Esophagus (tissue), 2 donors: ENCODE results near the gene OOSP3. TPM values are rescaled to one million over a fixed set of nuclear protein-coding genes. Genes with fewer than 3 reads are reported as not detected.

Experiments
- H3K27ac ChIP-seq, 2 donors: one replicate each; pipeline ENCODE4 v1.5.1; 2013; ENCODE audit warnings: low read depth in 2 of 2, mild to moderate bottlenecking in 2 of 2, inconsistent platforms in 1 of 2, low read length in 1 of 2, moderate library complexity in 1 of 2
- H3K27me3 ChIP-seq, 2 donors: one replicate each; pipeline ENCODE4 v1.6.1; 2013; ENCODE audit warnings: low read length in 2 of 2, control low read depth in 1 of 2, mild to moderate bottlenecking in 1 of 2; ENCODE audit not compliant: insufficient read depth in 2 of 2, control insufficient read depth in 1 of 2
- H3K36me3 ChIP-seq, 2 donors: one replicate each; pipeline ENCODE4 v1.6.1; 2013; ENCODE audit warnings: low read length in 1 of 2; ENCODE audit not compliant: control insufficient read depth in 2 of 2, insufficient read depth in 2 of 2
- H3K4me1 ChIP-seq, 2 donors: one replicate each; pipeline ENCODE4 v1.6.1; 2013; ENCODE audit warnings: low read length in 1 of 2; ENCODE audit not compliant: control insufficient read depth in 2 of 2, insufficient read depth in 2 of 2
- H3K4me3 ChIP-seq, 2 donors: one replicate each; pipeline ENCODE4 v1.5.1; 2013; ENCODE audit warnings: low read length in 2 of 2, mild to moderate bottlenecking in 2 of 2, low read depth in 1 of 2, moderate library complexity in 1 of 2
- H3K9me3 ChIP-seq, 2 donors: one replicate each; pipeline ENCODE4 v1.6.1; 2013; ENCODE audit warnings: mild to moderate bottlenecking in 2 of 2, low read depth in 1 of 2, low read length in 1 of 2, moderate library complexity in 1 of 2; ENCODE audit not compliant: control insufficient read depth in 2 of 2, insufficient read depth in 1 of 2
- WGBS, 2 donors: extraction: QIAGEN DNeasy Blood & Tissue Kit; methylation state at CpG; one replicate each; pipeline ENCODE4 v1.1.7; 2013; 5-methylcytosine and 5-hydroxymethylcytosine counted together
- polyA plus RNA-seq, 2 donors: library from polyadenylated mRNA; stranded (reverse); fragments of 200-250 nt; gene quantifications; one replicate each; pipeline ENCODE4 v1.2.3, GENCODE V29; 2013
- donor health status: healthy with polysubstance abuse.
- donor health status: Bipolar disorder and iron deficiency.

The OOSP3 gene
- polyA plus RNA-seq, 2 donors = not detected

DNA sequence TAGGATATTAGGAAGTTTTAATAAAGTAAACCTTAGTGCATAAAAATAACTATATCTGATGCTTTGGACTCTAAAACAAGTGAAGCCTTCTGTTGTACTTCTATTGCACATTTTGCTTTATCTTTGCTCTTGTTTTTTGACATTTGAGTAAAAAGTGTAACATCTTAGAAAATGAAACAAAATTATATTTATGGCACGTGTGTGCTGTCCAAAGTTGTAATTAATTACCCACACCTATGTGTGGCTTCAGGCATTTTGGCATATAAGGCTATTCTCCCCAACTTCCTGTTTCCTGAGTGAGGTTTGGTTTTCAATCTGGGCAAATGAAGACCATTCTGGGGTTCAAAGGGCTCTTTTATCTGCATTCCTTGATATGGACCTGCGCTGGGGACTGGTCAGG, 59.5 kb downstream of the OOSP3 start, which contains the start of gene OOSP1:
OOSP1 (plus strand) TSS at position 301 of the 400 bp plus-strand sequence; CDS start at position 324, 23 bp downstream.
- H3K27ac ChIP-seq = no peak within 1 kb of the TSS
- H3K36me3 ChIP-seq = no peaks in the 10 kb centered on the region
- H3K4me1 ChIP-seq = no peaks in the 10 kb centered on the region
- H3K27me3 ChIP-seq = no peaks in the 10 kb centered on the region
- H3K4me3 ChIP-seq = no peak within 1 kb of the TSS
- H3K9me3 ChIP-seq = no peaks in the 10 kb centered on the region
- 53 to 57% methylated on average over 2 of the region's 2 CpGs for WGBS, 2 donors

DNA sequence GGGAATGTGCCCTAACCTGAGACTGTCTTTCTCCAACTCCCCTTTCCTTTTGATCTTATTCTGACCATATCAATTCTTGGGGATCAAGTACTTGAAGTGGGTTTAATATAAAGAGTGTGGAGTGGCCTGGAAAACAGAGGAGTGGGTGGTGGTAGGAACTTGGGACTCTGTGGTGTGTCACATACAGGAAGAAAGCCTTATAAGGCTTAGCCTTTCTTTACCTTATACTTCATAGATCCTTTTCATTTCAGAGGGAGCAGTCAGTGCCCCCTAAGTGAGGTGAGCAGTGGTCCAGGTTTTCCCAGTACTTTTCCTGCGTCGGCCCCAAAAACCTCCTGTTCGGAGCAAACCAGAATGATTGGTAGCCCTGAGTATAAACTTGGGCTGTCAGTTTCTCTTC, 60.1 kb downstream of the OOSP3 start:
- 95 to 98% methylated on average over 3 of the region's 3 CpGs for WGBS, 2 donors
- no peaks in the 10 kb centered on the region for H3K27me3 ChIP-seq

DNA sequence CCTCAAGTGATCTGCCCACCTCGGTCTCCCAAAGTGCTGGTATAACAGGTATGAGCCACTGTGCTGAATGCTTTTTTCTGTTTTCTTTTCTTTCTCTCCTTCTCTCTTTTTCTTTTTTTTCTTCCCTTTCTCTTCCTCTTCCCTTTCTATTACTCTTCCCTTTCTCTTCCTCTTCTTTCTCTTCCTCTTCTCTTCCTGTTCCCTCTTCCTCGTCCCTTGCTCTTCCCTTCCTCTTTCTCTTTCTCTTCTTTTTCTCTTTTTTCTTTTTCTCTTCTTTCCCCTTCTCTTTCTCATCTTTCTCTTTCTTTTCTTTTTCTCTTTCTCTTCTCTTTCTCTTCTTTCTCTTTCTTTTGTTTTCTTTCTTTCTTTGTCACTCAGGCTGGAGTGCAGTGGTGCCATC, 60.9 kb downstream of the OOSP3 start:
- Histone ChIP-seq H3K9me3 (no peaks in the 10 kb centered on the region), H3K4me1 (no peaks in the 10 kb centered on the region), H3K27me3 (no peaks in the 10 kb centered on the region), H3K27ac (no peak overlapping the region), H3K36me3 (no peaks in the 10 kb centered on the region), H3K4me3 (no peak overlapping the region)
- WGBS, 2 donors = 78 to 85% methylated on average over 2 of the region's 2 CpGs

More for the DNA sequence above, 60.1 kb downstream of the OOSP3 start:
- Histone ChIP-seq H3K4me1 (no peaks in the 10 kb centered on the region), H3K27ac (no peak overlapping the region), H3K4me3 (no peak overlapping the region), H3K36me3 (no peaks in the 10 kb centered on the region), H3K9me3 (no peaks in the 10 kb centered on the region)

DNA sequence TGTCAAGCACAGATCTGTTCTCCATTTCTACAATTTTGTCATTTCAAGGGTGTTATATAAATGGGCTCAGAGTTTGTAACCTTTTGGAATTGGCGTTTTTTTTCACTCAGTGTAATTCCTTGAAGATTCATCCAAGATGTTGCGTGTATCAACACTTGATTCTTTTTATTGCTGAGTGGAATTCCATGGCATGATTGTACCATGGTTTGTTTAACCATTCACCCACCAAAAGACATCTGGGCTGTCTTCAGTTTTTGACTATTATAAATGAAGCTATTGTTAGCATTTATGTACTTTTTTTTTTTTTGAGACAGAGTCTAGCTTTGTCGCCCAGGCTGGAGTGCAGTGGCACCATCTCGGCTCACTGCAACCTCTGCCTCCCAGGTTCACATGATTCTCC, 62.5 kb downstream of the OOSP3 start:
- no peaks in the 10 kb centered on the region for H3K36me3 ChIP-seq
- 83% methylated on average over 4 of the region's 4 CpGs for WGBS, 2 donors
- H3K4me1 ChIP-seq = no peaks in the 10 kb centered on the region
- no peaks in the 10 kb centered on the region for H3K9me3 ChIP-seq
- H3K27me3 ChIP-seq = no peaks in the 10 kb centered on the region
- no peak overlapping the region for H3K4me3 ChIP-seq
- no peak overlapping the region for H3K27ac ChIP-seq

DNA sequence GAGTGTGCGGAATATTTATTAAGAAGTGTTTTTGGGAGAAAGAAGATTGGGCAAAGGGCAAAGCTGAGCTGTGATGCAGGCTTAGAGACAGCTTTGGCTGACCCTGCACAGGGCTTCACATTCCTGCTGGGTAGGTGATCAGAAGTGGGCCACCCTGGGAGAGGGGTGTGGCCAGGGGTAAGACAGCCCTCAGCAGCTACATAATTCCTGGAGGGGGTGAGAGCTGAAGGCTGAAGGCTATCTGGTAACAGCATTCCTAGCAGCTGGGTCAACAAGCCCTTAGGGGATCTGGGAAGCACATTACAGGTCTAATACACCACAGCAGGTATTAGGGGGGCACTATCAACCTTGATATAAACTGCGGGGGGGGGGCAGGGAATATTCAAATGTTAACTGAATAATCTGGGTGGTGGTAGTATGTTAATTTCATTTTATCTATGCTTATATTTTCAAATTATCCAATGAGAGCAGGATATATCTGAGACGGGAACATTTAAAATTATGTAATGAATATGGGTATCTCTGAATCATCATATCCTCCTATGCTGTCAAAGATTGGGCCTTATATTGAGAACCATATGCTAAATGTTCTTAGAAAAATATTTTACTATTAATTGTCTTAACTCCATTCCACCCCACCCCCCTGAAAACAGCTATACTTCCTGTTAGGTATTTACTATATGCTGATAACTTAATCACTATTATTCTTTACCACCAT, 65.6 kb downstream of the OOSP3 start:
- Histone ChIP-seq H3K36me3 (no peaks in the 10 kb centered on the region), H3K4me1 (no peaks in the 10 kb centered on the region), H3K9me3 (no peaks in the 10 kb centered on the region), H3K27me3 (no peaks in the 10 kb centered on the region), H3K4me3 (no peak overlapping the region), H3K27ac (no peak overlapping the region)
- 91 to 92% methylated on average over 3 of the region's 3 CpGs for WGBS, 2 donors

DNA sequence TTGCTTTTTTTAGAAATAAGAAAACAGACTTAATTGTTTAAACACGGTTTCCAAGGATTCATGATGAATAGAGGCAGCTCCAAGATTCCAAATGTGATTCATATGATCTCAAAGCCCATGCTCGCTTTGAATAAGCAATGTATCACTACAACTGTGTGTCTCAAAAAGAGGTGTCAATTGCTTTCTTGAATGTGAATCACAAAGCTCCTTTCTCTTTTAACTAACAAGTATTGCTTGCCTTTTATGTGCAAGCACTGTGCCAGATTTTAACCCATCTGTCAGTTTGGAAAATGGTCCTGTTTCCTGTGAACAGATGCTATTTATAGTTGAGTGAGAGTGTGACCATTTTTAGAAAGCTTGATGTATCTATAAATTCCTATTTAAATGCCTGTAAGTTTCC, 66.1 kb downstream of the OOSP3 start:
- Histone ChIP-seq H3K4me3 (no peak overlapping the region), H3K4me1 (no peaks in the 10 kb centered on the region), H3K36me3 (no peaks in the 10 kb centered on the region), H3K27me3 (no peaks in the 10 kb centered on the region), H3K27ac (no peak overlapping the region), H3K9me3 (no peaks in the 10 kb centered on the region)
- WGBS, 2 donors = 51 to 57% methylated on average over 2 of the region's 2 CpGs

Other genes with a start within 250 kb of the OOSP3 start
- gene PATL1, start 209.7 kb upstream of the OOSP3 start, polyA plus RNA-seq = 10 to 100 TPM in 1 of 2 donors, 1 to 10 TPM in 1; 7.3 to 12.6 TPM
- gene OR10V1, start 164.9 kb upstream of the OOSP3 start, polyA plus RNA-seq = not detected
- gene STX3, start 123.4 kb upstream of the OOSP3 start, polyA plus RNA-seq = 10 to 100 TPM in 1 of 2 donors, 1 to 10 TPM in 1; 8.9 to 10.6 TPM
- gene MRPL16, start 68.0 kb upstream of the OOSP3 start, polyA plus RNA-seq = 10 to 100 TPM; 44.8 to 58.1 TPM
- gene CBLIF, start 33.3 kb upstream of the OOSP3 start, polyA plus RNA-seq = under 1 TPM; 0.07 to 0.24 TPM
- gene TCN1, start 12.3 kb upstream of the OOSP3 start, polyA plus RNA-seq = 10 to 100 TPM in 1 of 2 donors, 1 to 10 TPM in 1; 6.9 to 10.9 TPM
- gene OOSP1, start 59.6 kb downstream of the OOSP3 start, polyA plus RNA-seq = not detected
- not detected for gene OOSP4A, start 85.3 kb downstream of the OOSP3 start, polyA plus RNA-seq
- not detected for gene OOSP4B, start 138.4 kb downstream of the OOSP3 start, polyA plus RNA-seq
- not detected for gene OOSP2, start 161.6 kb downstream of the OOSP3 start, polyA plus RNA-seq
- gene MS4A3, start 177.9 kb downstream of the OOSP3 start, polyA plus RNA-seq = not detected
- under 1 TPM; 0.08 to 0.42 TPM for gene MS4A2, start 209.9 kb downstream of the OOSP3 start, polyA plus RNA-seq